Small intestine (tissue), 7 donors: Measurements from ENCODE around the gene CCDC33. TPM values are rescaled to one million over a fixed set of nuclear protein-coding genes. Genes with fewer than 3 reads are reported as not detected.

ENCODE experiments used
- DNase-seq, 2 donors: peaks; one replicate each; pipeline versions ENCODE4 v3.0.0 to v3.0.0-alpha.2; 2013
- FAIRE-seq: peaks from 2 replicates; lab custom pipeline; 2012; peaks lifted over from hg19 to GRCh38; lab: Jason Lieb, UNC
- H3K27ac ChIP-seq, 3 donors: one replicate each; pipeline ENCODE4 v1.5.1; 2013; ENCODE audit warnings: low read length in 2 of 3, mild to moderate bottlenecking in 2 of 3, control low read depth in 1 of 3, inconsistent platforms in 1 of 3, low read depth in 1 of 3, moderate library complexity in 1 of 3
- H3K27me3 ChIP-seq, 3 donors: one replicate each; pipeline ENCODE4 v1.6.1; 2013; ENCODE audit warnings: low read length in 3 of 3, inconsistent platforms in 1 of 3; ENCODE audit not compliant: control insufficient read depth in 3 of 3, insufficient read depth in 3 of 3
- H3K36me3 ChIP-seq, 3 donors: one replicate each; pipeline ENCODE4 v1.6.1; 2013; ENCODE audit warnings: low read length in 3 of 3, inconsistent platforms in 1 of 3, low read depth in 1 of 3, mild to moderate bottlenecking in 1 of 3, moderate library complexity in 1 of 3; ENCODE audit not compliant: control insufficient read depth in 3 of 3, insufficient read depth in 2 of 3
- H3K4me1 ChIP-seq, 3 donors: one replicate each; pipeline ENCODE4 v1.6.1; 2013; ENCODE audit warnings: low read length in 2 of 3, inconsistent platforms in 1 of 3, low read depth in 1 of 3, mild to moderate bottlenecking in 1 of 3, moderate library complexity in 1 of 3; ENCODE audit not compliant: control insufficient read depth in 3 of 3, insufficient read depth in 2 of 3
- H3K4me3 ChIP-seq, 3 donors: one replicate each; pipeline ENCODE4 v1.5.1; 2013; ENCODE audit warnings: low read length in 3 of 3, control low read depth in 1 of 3, inconsistent platforms in 1 of 3, low read depth in 1 of 3, mild to moderate bottlenecking in 1 of 3, moderate library complexity in 1 of 3
- H3K9me3 ChIP-seq, 2 donors: one replicate each; pipeline ENCODE4 v1.6.1; 2013; ENCODE audit warnings: low read depth in 1 of 2, low read length in 1 of 2; ENCODE audit not compliant: control insufficient read depth in 2 of 2, insufficient read depth in 1 of 2
- WGBS, 3 donors: extraction: QIAGEN DNeasy Blood & Tissue Kit; methylation state at CpG; one replicate each; pipeline ENCODE4 v1.1.7; 2013; 5-methylcytosine and 5-hydroxymethylcytosine counted together
- polyA plus RNA-seq, 4 donors: library from polyadenylated mRNA; stranded (reverse) in 3 of 4; unstranded in 1 of 4; fragments of 200-250 nt in 3 of 4; fragments of 120-200 nt in 1 of 4; gene quantifications; one replicate each; pipeline versions ENCODE4 v1.2.1 to v1.2.3, GENCODE V29; 2013
- donor health status: healthy with polysubstance abuse.
- donor health status: control.
- donor health status: control.
- donor health status: Bipolar disorder and iron deficiency.
- donor health status: healthy.

Gene CCDC33
- polyA plus RNA-seq, 4 donors = 0.01 to 1.1 TPM; not detected in 2

- Histone ChIP-seq H3K4me1 (peaks cover 0 to 3% (median 0%) of the 10 kb centered on the region in 3 donors), H3K27me3 (peaks cover 0 to 2% (median 0%) of the 10 kb centered on the region in 3 donors), H3K4me3 (no peak overlapping the region), H3K9me3 (no peaks in the 10 kb centered on the region), H3K36me3 (no peaks in the 10 kb centered on the region), H3K27ac (no peak overlapping the region)
- 60 to 83% (median 77%) methylated on average over 2 of the region's 2 CpGs for WGBS, 3 donors
- DNase-seq (no peak), FAIRE-seq (no peak)
Measured at GRCh38 chr15:74381190-74381453, 145.0 kb downstream of the CCDC33 start.

DNA sequence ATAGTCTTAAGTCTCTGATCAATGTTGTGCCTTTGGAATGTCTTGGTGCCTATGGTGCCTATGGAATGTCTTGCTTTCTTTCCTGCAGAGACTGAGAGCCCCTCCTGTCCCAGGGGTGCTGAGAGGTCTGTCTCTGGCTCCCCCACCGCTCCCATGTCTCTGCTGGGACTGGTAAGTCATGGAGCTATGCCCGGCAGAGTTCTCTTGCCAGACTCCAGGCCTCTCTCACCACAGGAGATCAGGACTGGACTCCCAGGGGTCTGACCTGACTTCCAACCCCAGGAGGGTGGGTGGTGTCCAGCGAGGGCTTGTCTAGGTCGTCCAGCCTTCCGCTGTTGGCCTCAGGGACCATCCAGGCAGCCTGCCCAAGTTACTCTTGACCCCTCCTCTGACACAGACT is 145.4 kb downstream of the CCDC33 start:
- H3K4me3 ChIP-seq = no peak overlapping the region
- H3K9me3 ChIP-seq = no peaks in the 10 kb centered on the region
- WGBS, 3 donors = 80 to 84% (median 84%) methylated on average over 5 of the region's 5 CpGs
- peaks cover 0 to 2% (median 0%) of the 10 kb centered on the region in 3 donors for H3K27me3 ChIP-seq
- peaks cover 0 to 3% (median 0%) of the 10 kb centered on the region in 3 donors for H3K4me1 ChIP-seq
- no peak overlapping the region for H3K27ac ChIP-seq
- no peak for DNase-seq
- no peak for FAIRE-seq
- H3K36me3 ChIP-seq = no peaks in the 10 kb centered on the region

DNA sequence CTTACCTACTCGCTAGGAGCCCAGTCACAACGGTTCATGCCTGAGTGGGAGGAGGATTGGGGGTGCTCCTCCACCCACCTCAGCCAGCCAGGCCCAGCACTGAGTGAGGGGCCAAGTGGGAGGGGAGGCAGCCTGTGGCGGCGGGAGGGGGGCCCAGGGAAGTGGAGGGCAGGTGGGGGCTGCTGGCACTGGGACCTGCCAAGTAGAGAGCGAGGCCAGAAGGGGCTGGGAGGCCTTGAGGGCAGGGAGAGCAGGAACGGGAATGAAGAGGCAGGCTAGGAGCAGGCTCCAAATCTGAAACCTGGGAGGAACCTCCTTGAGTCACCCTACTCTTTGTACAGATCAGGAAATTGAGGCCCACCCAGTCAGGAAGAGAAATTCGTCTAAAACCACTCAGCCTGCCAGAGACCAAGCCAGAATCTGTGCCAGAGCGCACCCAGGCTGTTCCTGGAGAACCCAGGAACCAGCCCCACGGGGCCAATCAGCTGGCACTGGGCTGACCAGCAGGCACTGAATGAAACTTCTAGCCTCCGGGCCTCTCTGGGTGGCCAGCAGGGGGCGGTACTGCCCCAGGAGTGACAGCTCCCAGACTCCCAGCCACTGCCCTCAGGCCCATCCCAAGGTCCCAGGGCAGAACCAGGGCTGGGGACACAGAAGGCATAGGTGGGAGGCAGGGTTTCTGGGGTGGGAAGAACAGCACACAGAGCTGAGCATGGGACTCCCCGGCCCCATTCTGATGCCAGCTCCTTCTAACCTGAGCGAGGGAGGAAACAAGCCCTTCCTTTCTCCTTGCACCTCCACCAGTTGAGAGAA is 146.1 kb downstream of the CCDC33 start:
- no peaks in the 10 kb centered on the region for H3K9me3 ChIP-seq
- H3K4me1 ChIP-seq = peaks cover 0 to 3% (median 0%) of the 10 kb centered on the region in 3 donors
- H3K27ac ChIP-seq = no peak overlapping the region
- H3K4me3 ChIP-seq = no peak overlapping the region
- no peaks in the 10 kb centered on the region for H3K36me3 ChIP-seq
- FAIRE-seq (no peak), DNase-seq (peak; percentile 79 to 82)
- H3K27me3 ChIP-seq = peaks cover 0 to 2% (median 0%) of the 10 kb centered on the region in 3 donors
- WGBS, 3 donors = 43 to 44% (median 44%) methylated on average over 13 of the region's 13 CpGs

DNA sequence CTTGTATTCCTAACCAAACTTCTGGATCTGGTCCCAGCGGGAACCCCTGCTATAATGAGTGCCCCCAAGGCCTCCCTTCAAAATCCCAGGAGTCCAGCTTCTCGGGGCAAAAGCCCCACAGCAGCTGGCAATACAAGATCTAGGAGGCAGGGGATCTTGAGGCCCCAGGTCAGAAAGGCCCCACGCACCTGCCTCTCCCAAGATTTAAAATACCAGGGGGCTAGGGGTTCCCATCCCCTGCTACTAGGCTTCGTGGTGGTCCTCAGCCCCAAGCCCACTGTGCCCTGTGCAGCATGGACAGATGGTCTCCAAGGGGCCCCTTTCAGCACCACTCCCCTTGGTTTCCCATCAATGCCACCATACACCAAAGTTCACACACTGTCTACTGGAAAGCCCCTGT is 147.2 kb downstream of the CCDC33 start:
- DNase-seq (no peak), FAIRE-seq (no peak)
- Histone ChIP-seq H3K27me3 (peaks cover 0 to 2% (median 0%) of the 10 kb centered on the region in 3 donors), H3K36me3 (no peaks in the 10 kb centered on the region), H3K27ac (no peak overlapping the region), H3K4me3 (no peak overlapping the region), H3K9me3 (no peaks in the 10 kb centered on the region), H3K4me1 (peaks cover 0 to 3% (median 0%) of the 10 kb centered on the region in 3 donors)
- 90 to 96% (median 91%) methylated on average over 4 of the region's 4 CpGs for whole genome bisulfite sequencing, 3 donors

GRCh38 chr15:74383695-74384565 is 147.8 kb downstream of the CCDC33 start:
- DNase-seq = peak in 1 of 2 donors; percentile 30
- H3K4me1 ChIP-seq = peaks cover 0 to 3% (median 0%) of the 10 kb centered on the region in 3 donors
- 33 to 45% (median 41%) methylated on average over 8 of the region's 8 CpGs for WGBS, 3 donors
- no peak overlapping the region for H3K4me3 ChIP-seq
- H3K27ac ChIP-seq = peak overlapping the region in 1 of 3 donors; percentile 43
- H3K36me3 ChIP-seq = no peaks in the 10 kb centered on the region
- no peak for FAIRE-seq
- peaks cover 0 to 2% (median 0%) of the 10 kb centered on the region in 3 donors for H3K27me3 ChIP-seq
- peaks cover 0 to 3% of the 10 kb centered on the region in 2 donors for H3K9me3 ChIP-seq

DNA sequence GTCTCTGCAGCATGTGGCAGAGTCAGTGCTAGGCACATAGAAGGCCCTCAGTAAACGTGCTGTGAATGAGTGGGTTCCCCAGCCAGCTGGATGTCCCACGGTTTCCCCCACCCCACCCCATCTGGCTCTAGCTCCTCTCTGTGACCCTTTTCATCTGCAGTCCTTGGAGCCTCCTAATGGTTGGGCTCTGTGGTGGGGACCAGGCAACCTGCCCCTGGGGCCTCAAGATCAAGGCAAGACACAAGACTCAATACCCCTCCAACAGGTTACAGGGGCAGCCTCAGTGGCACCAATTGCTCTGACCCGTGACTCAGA is 148.4 kb downstream of the CCDC33 start:
- H3K27me3 ChIP-seq = peaks cover 0 to 2% (median 0%) of the 10 kb centered on the region in 3 donors
- no peak overlapping the region for H3K4me3 ChIP-seq
- peaks cover 0 to 4% (median 3%) of the 10 kb centered on the region in 3 donors for H3K4me1 ChIP-seq
- WGBS, 3 donors = 61 to 82% (median 66%) methylated on average over 3 of the region's 3 CpGs
- peak overlapping the region in 1 of 3 donors; percentile 43 for H3K27ac ChIP-seq
- no peaks in the 10 kb centered on the region for H3K36me3 ChIP-seq
- no peak for FAIRE-seq
- H3K9me3 ChIP-seq = peaks cover 0 to 3% of the 10 kb centered on the region in 2 donors
- no peak for DNase-seq

DNA sequence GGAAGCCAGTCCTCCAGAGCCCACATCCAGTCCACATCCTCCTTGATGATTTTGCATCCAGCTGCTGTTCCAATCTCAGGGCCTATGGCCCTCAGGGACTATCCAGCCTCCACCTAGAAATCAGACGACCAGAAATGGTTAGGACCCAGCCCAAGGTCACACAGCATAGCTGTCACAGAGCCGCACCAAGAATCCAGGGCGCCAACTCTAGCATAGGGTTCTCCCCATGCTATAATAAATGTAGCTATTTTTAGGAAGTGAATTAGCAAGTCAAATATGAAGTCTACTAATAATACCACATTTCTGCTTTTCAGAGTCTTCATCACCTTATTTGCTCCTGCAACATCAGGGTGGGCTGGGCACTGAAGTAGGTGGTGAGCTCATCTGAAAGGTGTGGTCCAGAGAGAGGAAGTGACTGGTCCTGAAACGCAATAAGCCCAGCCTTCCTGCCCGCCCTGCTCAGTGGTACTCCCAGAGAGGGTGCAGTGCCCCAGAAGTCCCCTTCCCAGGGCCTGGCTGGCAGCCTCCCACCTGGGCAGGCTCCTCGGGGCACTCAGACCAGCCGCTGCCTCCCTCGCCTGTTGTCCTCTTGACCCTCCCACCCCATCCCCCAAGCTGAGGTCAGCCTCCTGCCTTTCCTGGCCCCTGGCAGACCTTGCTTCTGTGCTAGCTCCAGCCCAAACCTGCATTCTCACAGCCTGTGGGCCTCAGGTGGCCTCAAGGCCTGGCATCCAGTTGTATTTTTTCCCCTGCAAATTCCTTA is 148.9 kb downstream of the CCDC33 start:
- H3K27ac ChIP-seq = peak overlapping the region in 1 of 3 donors; percentile 32
- no peak for FAIRE-seq
- H3K4me1 ChIP-seq = peaks cover 0 to 8% (median 3%) of the 10 kb centered on the region in 3 donors
- peaks cover 0 to 3% of the 10 kb centered on the region in 2 donors for H3K9me3 ChIP-seq
- H3K27me3 ChIP-seq = peaks cover 0 to 2% (median 0%) of the 10 kb centered on the region in 3 donors
- no peaks in the 10 kb centered on the region for H3K36me3 ChIP-seq
- no peak overlapping the region for H3K4me3 ChIP-seq
- 52 to 55% (median 54%) methylated on average over 8 of the region's 8 CpGs for WGBS, 3 donors
- peak in 1 of 2 donors; percentile 40 for DNase-seq

GRCh38 chr15:74385733-74386132 is 149.6 kb downstream of the CCDC33 start:
- Histone ChIP-seq H3K4me1 (peaks cover 0 to 8% (median 3%) of the 10 kb centered on the region in 3 donors), H3K27me3 (peaks cover 0 to 2% (median 0%) of the 10 kb centered on the region in 3 donors), H3K36me3 (no peaks in the 10 kb centered on the region), H3K4me3 (no peak overlapping the region), H3K9me3 (peaks cover 0 to 3% of the 10 kb centered on the region in 2 donors), H3K27ac (peak overlapping the region in 1 of 3 donors; percentile 32)
- FAIRE-seq = no peak
- 83 to 93% (median 92%) methylated on average over 6 of the region's 6 CpGs for WGBS, 3 donors
- no peak for DNase-seq
